Dedifferentiated amniotic fluid mesenchymal stem cell (primary cell): ENCODE results near the gene MEGF10.

Experiments used
- DNase-seq: peaks from one replicate; pipeline ENCODE4 v3.0.0-alpha.2; 2016; ENCODE audit errors: extremely low spot score

Gene MEGF10

GRCh38 chr5:127326431-127326830, 35.8 kb downstream of the MEGF10 start:
- DNase-seq, result no peak

GRCh38 chr5:127326976-127327755, 36.6 kb downstream of the MEGF10 start:
- DNase-seq, result no peak

- DNase-seq, result no peak
These were observed 39.5 kb downstream of the MEGF10 start for GRCh38 chr5:127330116-127330515.

GRCh38 chr5:127331890-127332649, 41.5 kb downstream of the MEGF10 start:
- no peak for DNase-seq

- DNase-seq, result no peak
These were observed 42.9 kb downstream of the MEGF10 start for GRCh38 chr5:127333483-127333882.

- no peak for DNase-seq
These were observed 44.8 kb downstream of the MEGF10 start for GRCh38 chr5:127335381-127335780.

GRCh38 chr5:127337876-127338275, 47.3 kb downstream of the MEGF10 start:
- DNase-seq, result no peak

- DNase-seq, result no peak
These were observed 47.9 kb downstream of the MEGF10 start for GRCh38 chr5:127338501-127338900.

GRCh38 chr5:127340606-127341005, 50.0 kb downstream of the MEGF10 start:
- DNase-seq, result no peak

GRCh38 chr5:127342364-127342763, 51.8 kb downstream of the MEGF10 start:
- DNase-seq, result no peak

- no peak for DNase-seq
These were observed 52.7 kb downstream of the MEGF10 start for GRCh38 chr5:127343313-127343712.

- DNase-seq, result no peak
These were observed 53.3 kb downstream of the MEGF10 start for GRCh38 chr5:127343866-127344265.

GRCh38 chr5:127344931-127345330, 54.3 kb downstream of the MEGF10 start:
- no peak for DNase-seq

GRCh38 chr5:127351418-127351817, 60.8 kb downstream of the MEGF10 start:
- no peak for DNase-seq

- DNase-seq, result no peak
These were observed 61.5 kb downstream of the MEGF10 start for GRCh38 chr5:127352068-127352467.

- DNase-seq, result no peak
These were observed 62.7 kb downstream of the MEGF10 start for GRCh38 chr5:127353327-127353726.

- DNase-seq, result no peak
These were observed 63.2 kb downstream of the MEGF10 start for GRCh38 chr5:127353796-127354195.

GRCh38 chr5:127355337-127355736, 64.7 kb downstream of the MEGF10 start:
- no peak for DNase-seq

GRCh38 chr5:127358284-127358683, 67.7 kb downstream of the MEGF10 start:
- peak; percentile 40 for DNase-seq

- DNase-seq, result peak; percentile 60
These were observed 68.1 kb downstream of the MEGF10 start for GRCh38 chr5:127358740-127359139.

- DNase-seq, result no peak
These were observed 68.9 kb downstream of the MEGF10 start for GRCh38 chr5:127359502-127359901.

GRCh38 chr5:127363403-127363802, 72.8 kb downstream of the MEGF10 start:
- no peak for DNase-seq

GRCh38 chr5:127367029-127367428, 76.4 kb downstream of the MEGF10 start:
- DNase-seq, result no peak
